ENCODE results near the gene PXYLP1. TPM values are rescaled to one million over a fixed set of nuclear protein-coding genes. Genes with fewer than 3 reads are reported as not detected.

PXYLP1 gene
- total and polyA plus RNA-seq, 3 experiments from 2014 or later, result 6.6 to 9.5 (median 7.6) TPM

DNA sequence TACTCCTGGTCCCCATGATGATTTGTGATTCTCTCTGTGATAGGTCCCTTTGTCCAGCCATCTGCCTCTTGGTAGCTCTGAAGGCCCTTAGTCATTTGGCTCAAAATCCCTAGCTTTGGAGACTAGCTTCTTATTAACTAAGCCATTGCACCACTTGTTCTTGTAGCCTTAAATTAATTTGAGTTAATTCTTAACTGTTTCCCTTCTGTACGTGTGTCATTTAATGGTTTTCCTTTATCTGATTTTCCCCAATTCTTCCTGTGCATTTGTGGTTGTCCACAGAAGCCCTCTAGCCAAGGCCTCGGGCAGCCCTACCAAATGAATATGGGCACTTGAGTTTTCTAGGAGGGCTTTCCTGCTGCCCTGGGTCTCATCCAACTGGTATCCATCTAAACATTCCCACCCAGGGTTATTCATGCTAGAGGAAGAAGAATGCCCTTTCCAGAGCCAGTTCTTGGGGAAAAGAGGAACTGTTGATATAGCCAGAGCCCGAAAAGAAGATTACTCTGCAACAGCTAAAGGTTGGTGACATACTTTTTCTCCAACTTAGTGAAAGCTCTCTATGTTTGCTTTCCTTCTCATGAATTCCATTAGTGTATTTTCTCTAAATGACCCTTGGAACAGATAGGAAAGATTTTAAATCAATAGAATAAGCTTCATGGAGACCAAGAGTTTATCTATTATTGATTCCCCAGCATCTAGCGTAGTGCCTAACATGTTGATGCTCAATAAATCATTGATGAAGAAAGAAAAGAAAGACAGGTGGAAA lies 92.5 kb downstream of the PXYLP1 start:
- Histone ChIP-seq H3K27ac (ENCODE audit: low read depth, low read length) (no peak overlapping the region), H3K4me3 (ENCODE audit: low read length) (no peak overlapping the region), H3K4me1 (ENCODE audit: insufficient read depth, low read length) (peaks cover 22% of the 10 kb centered on the region), H3K9me3 (ENCODE audit: low read length) (no peaks in the 10 kb centered on the region), H3K27me3 (ENCODE audit: insufficient read depth, low read length, poor library complexity, severe bottlenecking) (no peaks in the 10 kb centered on the region), H3K36me3 (ENCODE audit: insufficient read depth, low read length) (no peaks in the 10 kb centered on the region)
- Mint-ChIP-seq H3K27ac (peak overlapping the region in 1 of 8 donors; percentile 4), H3K4me1 (peaks cover 20 to 24% (median 24%) of the 10 kb centered on the region in 3 donors), H3K4me3 (no peak overlapping the region), H3K36me3 (peaks cover 0 to 4% (median 0%) of the 10 kb centered on the region in 3 donors), H3K9me3 (peaks cover 0 to 4% (median 0%) of the 10 kb centered on the region in 5 donors), H3K27me3 (peaks cover 0 to 4% of the 10 kb centered on the region in 2 donors)
- POLR2A ChIA-PET, result no interaction called here
- DNase-seq, result no peak
- CTCF ChIA-PET, result interaction anchor here (1.0 to 3.2 kb wide), 4 partner anchors 9 to 36 kb away, joined by 3 to 9 read pairs (median 5); no protein-coding TSS in a partner anchor

DNA sequence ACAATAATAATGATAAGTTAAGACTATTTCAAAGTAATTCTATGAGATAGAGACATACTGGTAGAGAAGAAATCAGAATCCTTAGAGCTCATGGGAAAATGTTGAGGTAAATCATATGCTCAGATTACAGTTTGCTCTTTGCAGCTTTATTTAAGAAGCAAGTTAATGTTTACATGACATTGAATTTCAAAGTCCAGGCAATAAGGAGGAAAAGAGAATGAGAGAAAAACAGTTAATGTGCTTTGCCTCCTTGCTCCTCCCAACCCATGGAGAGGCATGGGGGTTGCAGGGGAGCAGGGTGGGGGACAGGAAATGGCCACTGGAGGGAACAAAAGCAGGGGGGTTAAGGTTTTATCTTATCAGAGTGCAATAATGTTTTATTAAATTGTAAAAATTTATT lies 94.5 kb downstream of the PXYLP1 start:
- DNase-seq, result no peak

DNA sequence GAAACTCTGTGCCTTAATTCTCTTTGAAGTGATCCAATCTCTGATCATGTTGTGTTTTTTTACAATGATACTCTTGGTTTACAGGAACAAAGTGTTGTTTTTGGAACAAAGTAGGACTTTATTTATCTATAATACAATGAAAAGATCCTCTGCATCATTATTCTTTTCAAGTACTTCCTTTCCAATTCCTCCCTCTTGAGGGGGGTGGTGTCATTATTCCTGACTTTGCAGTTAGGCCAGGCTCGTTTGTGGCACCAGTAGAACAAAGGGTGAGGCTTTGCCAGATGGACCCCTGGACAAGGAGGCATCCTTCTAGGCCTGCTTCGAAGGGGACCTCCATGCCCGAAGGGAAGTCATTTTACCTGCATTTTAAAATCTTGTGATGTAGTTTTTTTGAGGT lies 95.0 kb downstream of the PXYLP1 start:
- Mint-ChIP-seq H3K27me3 (peaks cover 3 to 5% of the 10 kb centered on the region in 2 donors), H3K9me3 (no peaks in the 10 kb centered on the region), H3K4me1 (peaks cover 0 to 6% (median 4%) of the 10 kb centered on the region in 3 donors), H3K27ac (no peak overlapping the region), H3K4me3 (no peak overlapping the region), H3K36me3 (no peaks in the 10 kb centered on the region)
- Histone ChIP-seq H3K4me1 (ENCODE audit: insufficient read depth, low read length) (peaks cover 8% of the 10 kb centered on the region), H3K27ac (ENCODE audit: low read depth, low read length) (no peak overlapping the region), H3K9me3 (ENCODE audit: low read length) (no peaks in the 10 kb centered on the region), H3K27me3 (ENCODE audit: insufficient read depth, low read length, poor library complexity, severe bottlenecking) (no peaks in the 10 kb centered on the region), H3K4me3 (ENCODE audit: low read length) (no peak overlapping the region), H3K36me3 (ENCODE audit: insufficient read depth, low read length) (no peaks in the 10 kb centered on the region)
- DNase-seq, result no peak
- ChIA-PET POLR2A (no interaction called here), CTCF (no interaction called here)

More for the DNA sequence above, 94.5 kb downstream of the PXYLP1 start:
- Mint-ChIP-seq H3K9me3 (no peaks in the 10 kb centered on the region), H3K4me3 (no peak overlapping the region), H3K4me1 (peaks cover 4 to 10% (median 8%) of the 10 kb centered on the region in 3 donors), H3K36me3 (no peaks in the 10 kb centered on the region), H3K27me3 (peaks cover 0 to 5% of the 10 kb centered on the region in 2 donors), H3K27ac (no peak overlapping the region)
- H3K9me3 ChIP-seq (ENCODE audit: low read length), result no peaks in the 10 kb centered on the region
- no peak overlapping the region for H3K4me3 ChIP-seq (ENCODE audit: low read length)
- CTCF ChIA-PET, result no interaction called here
- no peak overlapping the region for H3K27ac ChIP-seq (ENCODE audit: low read depth, low read length)
- H3K4me1 ChIP-seq (ENCODE audit: insufficient read depth, low read length), result peaks cover 13% of the 10 kb centered on the region
- no peaks in the 10 kb centered on the region for H3K36me3 ChIP-seq (ENCODE audit: insufficient read depth, low read length)
- POLR2A ChIA-PET, result no interaction called here
- H3K27me3 ChIP-seq (ENCODE audit: insufficient read depth, low read length, poor library complexity, severe bottlenecking), result no peaks in the 10 kb centered on the region

DNA sequence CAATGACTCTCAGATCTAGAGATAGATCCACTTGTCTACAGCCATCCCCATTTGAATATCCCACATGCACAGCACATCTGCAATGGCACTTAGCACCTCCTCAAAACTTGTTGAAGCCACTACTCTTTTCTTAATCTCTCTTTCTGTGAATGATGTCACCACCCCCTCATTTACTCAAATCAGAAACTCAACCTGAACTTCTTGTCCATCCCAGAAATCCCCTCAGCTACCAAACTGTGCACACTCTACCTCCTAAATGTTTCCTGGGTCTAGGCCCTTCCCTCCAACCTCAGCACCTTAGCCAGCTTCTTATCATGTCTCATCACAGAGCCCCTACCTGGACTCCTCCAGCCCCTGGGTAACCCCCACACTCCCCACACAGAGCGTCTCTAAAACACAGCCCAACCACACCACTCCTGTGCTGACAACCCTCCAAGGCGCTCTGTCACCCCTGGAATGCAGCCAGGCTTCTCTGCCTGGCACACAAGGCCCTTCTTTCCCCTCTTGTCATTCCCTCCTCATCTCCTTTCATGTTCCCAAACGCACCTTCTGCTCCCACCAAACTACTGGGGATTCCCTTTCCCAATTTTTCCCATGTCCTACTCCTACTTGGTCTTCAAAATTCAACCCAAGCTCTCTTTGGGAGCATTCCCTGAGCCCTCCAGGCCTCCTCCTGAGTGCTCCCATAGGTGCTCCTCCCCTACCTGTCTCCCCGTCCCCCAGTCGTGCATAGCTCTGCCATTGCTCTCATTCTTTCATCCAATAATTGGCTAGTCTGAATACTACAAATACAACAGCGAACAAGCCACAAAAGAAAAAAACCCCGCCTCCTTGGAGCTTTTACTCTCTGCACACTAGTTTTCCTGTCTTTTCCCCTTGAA lies 96.9 kb downstream of the PXYLP1 start:
- Mint-ChIP-seq H3K27ac (no peak overlapping the region), H3K36me3 (no peaks in the 10 kb centered on the region), H3K4me1 (peaks cover 0 to 3% (median 0%) of the 10 kb centered on the region in 3 donors), H3K27me3 (peaks cover 3 to 10% of the 10 kb centered on the region in 2 donors), H3K4me3 (no peak overlapping the region), H3K9me3 (no peaks in the 10 kb centered on the region)
- Histone ChIP-seq H3K36me3 (ENCODE audit: insufficient read depth, low read length) (no peaks in the 10 kb centered on the region), H3K4me1 (ENCODE audit: insufficient read depth, low read length) (no peaks in the 10 kb centered on the region), H3K9me3 (ENCODE audit: low read length) (no peaks in the 10 kb centered on the region), H3K4me3 (ENCODE audit: low read length) (no peak overlapping the region), H3K27me3 (ENCODE audit: insufficient read depth, low read length, poor library complexity, severe bottlenecking) (no peaks in the 10 kb centered on the region), H3K27ac (ENCODE audit: low read depth, low read length) (no peak overlapping the region)
- POLR2A ChIA-PET, result no interaction called here
- CTCF ChIA-PET, result interaction anchor here (0.8 to 1.2 kb wide), 3 partner anchors 24 to 132 kb away, joined by 3 read pairs; no protein-coding TSS in a partner anchor
- no peak for DNase-seq

DNA sequence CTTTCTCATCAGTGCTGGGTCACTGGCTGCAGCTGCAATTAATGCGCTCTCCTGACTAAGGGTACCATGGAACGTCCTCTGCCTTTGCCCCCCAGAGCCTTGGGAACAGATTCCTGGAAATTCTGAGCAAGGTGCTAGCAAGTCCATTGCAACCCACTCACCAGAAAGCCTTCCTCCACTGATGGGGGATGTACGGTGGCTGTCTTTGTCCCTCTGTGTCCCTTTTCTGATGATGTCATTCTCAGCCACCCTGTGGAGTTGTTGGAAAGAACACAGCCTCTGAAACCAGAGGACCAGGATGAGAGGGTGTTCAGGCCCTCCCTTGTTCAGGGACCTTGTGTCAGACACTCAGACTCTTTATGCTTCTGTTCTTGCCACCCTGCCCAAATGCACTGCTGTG lies 98.6 kb downstream of the PXYLP1 start:
- H3K4me3 ChIP-seq (ENCODE audit: low read length), result no peak overlapping the region
- H3K27ac ChIP-seq (ENCODE audit: low read depth, low read length), result no peak overlapping the region
- H3K27me3 ChIP-seq (ENCODE audit: insufficient read depth, low read length, poor library complexity, severe bottlenecking), result no peaks in the 10 kb centered on the region
- H3K27me3 Mint-ChIP-seq, result peaks cover 7 to 18% of the 10 kb centered on the region in 2 donors
- H3K4me1 Mint-ChIP-seq, result peaks cover 0 to 3% (median 0%) of the 10 kb centered on the region in 3 donors
- ChIA-PET CTCF (no interaction called here), POLR2A (no interaction called here)
- no peaks in the 10 kb centered on the region for H3K9me3 ChIP-seq (ENCODE audit: low read length)
- H3K36me3 ChIP-seq (ENCODE audit: insufficient read depth, low read length), result no peaks in the 10 kb centered on the region
- no peak overlapping the region for H3K27ac Mint-ChIP-seq
- no peak for DNase-seq
- H3K9me3 Mint-ChIP-seq, result no peaks in the 10 kb centered on the region
- no peaks in the 10 kb centered on the region for H3K4me1 ChIP-seq (ENCODE audit: insufficient read depth, low read length)
- H3K4me3 Mint-ChIP-seq, result no peak overlapping the region
- H3K36me3 Mint-ChIP-seq, result no peaks in the 10 kb centered on the region

DNA sequence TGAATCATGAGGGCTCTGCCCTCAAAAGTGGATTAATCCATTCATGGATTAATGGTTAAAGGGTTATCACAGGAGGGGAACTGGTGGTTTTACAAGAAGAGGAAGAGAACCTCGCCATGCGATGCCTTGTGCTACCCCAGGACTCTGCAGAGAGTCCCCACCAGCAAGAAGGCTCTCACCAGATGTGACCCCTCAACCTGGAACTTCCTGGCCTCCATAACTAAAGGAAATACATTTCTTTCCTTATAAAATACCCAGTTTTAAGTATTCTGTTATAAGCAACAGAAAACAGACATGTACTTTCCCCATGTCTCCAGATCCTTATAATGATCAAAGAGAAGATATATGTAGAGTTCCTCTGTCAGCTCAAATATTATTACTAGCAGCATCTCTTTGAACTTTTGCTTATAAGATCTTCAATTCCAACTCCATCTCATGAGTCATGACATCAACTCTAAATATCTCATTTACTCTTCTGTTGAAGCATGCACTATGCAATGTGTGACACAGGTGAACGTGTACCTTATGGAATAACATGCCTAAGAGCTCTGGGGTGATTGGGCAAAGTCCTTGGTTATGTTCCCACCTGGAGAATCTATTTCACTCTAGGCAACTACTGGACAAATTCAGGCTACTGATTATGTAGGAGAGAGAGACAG lies 99.2 kb downstream of the PXYLP1 start:
- no peaks in the 10 kb centered on the region for H3K9me3 Mint-ChIP-seq
- peaks cover 10 to 23% of the 10 kb centered on the region in 2 donors for H3K27me3 Mint-ChIP-seq
- no peak overlapping the region for H3K4me3 ChIP-seq (ENCODE audit: low read length)
- H3K9me3 ChIP-seq (ENCODE audit: low read length), result no peaks in the 10 kb centered on the region
- H3K36me3 Mint-ChIP-seq, result no peaks in the 10 kb centered on the region
- CTCF ChIA-PET, result no interaction called here
- no peak overlapping the region for H3K4me3 Mint-ChIP-seq
- no peaks in the 10 kb centered on the region for H3K4me1 ChIP-seq (ENCODE audit: insufficient read depth, low read length)
- no peak overlapping the region for H3K27ac Mint-ChIP-seq
- peaks cover 0 to 3% (median 0%) of the 10 kb centered on the region in 3 donors for H3K4me1 Mint-ChIP-seq
- no peak overlapping the region for H3K27ac ChIP-seq (ENCODE audit: low read depth, low read length)
- H3K27me3 ChIP-seq (ENCODE audit: insufficient read depth, low read length, poor library complexity, severe bottlenecking), result no peaks in the 10 kb centered on the region
- POLR2A ChIA-PET, result no interaction called here
- DNase-seq, result no peak
- H3K36me3 ChIP-seq (ENCODE audit: insufficient read depth, low read length), result no peaks in the 10 kb centered on the region

DNA sequence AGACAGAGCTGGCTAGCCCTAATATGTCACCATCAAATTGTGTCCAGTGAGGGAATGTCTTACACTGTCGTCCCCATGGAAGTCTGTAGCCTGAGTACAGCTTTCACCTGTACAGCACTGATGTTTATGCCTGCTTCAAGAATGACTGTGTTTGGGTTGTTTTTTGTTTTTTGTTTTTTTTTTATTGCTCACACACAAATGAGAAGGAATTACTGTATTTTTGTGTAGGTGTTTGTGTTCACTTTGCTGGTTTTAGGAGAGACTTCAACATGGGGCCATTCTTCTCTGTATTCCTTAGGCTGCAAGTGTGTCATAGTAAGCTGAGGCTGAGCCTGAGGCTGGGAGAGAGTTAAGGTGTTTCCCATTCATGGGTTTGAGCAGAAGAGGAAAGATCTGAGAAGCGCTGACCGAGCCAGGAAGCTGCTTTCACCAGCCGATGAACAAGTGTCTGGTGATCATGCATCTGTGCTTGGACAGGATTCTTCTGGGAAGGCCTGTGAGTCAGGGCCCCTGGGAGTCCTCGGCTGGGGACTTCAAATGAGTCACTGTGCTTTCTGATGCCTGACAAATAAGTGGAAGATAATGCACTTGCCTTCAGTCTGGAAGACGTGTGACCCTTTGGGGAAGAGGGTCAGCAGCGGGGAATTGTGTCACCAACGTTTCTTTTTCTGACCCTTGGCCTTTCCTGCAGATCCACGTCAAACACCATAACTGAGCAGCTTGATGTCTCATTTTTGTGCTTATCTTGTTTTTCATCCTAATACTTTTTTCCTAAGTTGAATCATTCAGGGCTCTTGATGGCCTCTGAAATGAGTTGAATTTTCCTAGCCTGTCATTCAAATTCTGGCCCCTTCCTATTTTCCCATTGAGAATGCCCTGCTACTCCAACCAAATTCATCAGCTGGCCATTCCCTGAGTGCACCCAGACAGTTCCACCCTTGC lies 100.0 kb downstream of the PXYLP1 start:
- H3K4me1 ChIP-seq (ENCODE audit: insufficient read depth, low read length), result no peaks in the 10 kb centered on the region
- no peaks in the 10 kb centered on the region for H3K9me3 ChIP-seq (ENCODE audit: low read length)
- no peaks in the 10 kb centered on the region for H3K36me3 Mint-ChIP-seq
- H3K27me3 Mint-ChIP-seq, result peaks cover 10 to 25% of the 10 kb centered on the region in 2 donors
- H3K4me3 Mint-ChIP-seq, result no peak overlapping the region
- ChIA-PET POLR2A (no interaction called here), CTCF (interaction anchor here (1.8 kb wide), 1 partner anchor 123 kb away, joined by 4 read pairs; no protein-coding TSS in a partner anchor)
- no peaks in the 10 kb centered on the region for H3K4me1 Mint-ChIP-seq
- no peak overlapping the region for H3K27ac Mint-ChIP-seq
- DNase-seq, result no peak
- H3K4me3 ChIP-seq (ENCODE audit: low read length), result no peak overlapping the region
- peak overlapping the region; percentile 45 for H3K27ac ChIP-seq (ENCODE audit: low read depth, low read length)
- no peaks in the 10 kb centered on the region for H3K27me3 ChIP-seq (ENCODE audit: insufficient read depth, low read length, poor library complexity, severe bottlenecking)
- no peaks in the 10 kb centered on the region for H3K36me3 ChIP-seq (ENCODE audit: insufficient read depth, low read length)
- no peaks in the 10 kb centered on the region for H3K9me3 Mint-ChIP-seq

All from CD8-positive, alpha-beta memory T cell (primary cell).